Heart left ventricle (tissue), 16 donors: ENCODE results near the gene FOXP1. TPM values are rescaled to one million over a fixed set of nuclear protein-coding genes. Genes with fewer than 3 reads are reported as not detected.

Experiments used
- ATAC-seq, 4 donors: fragments of 200-7000 bp; cut with Tn5 transposase; one replicate each; pipeline ENCODE4 v1.9.1; 2020 to 2022; ENCODE audit warnings: moderate library complexity in 4 of 4, mild to moderate bottlenecking in 3 of 4, moderate number of reproducible peaks in 1 of 4
- DNase-seq, 5 donors: peaks; one replicate each; pipeline ENCODE4 v3.0.0-alpha.2; 2020
- H3K27ac ChIP-seq, 12 donors: fragments of 200-600 bp; sonication (generic) in 4 of 12; one replicate each; pipeline versions ENCODE4 v1.5.0 to v1.8.0; 2016 to 2022; ENCODE audit warnings: mild to moderate bottlenecking in 2 of 12
- H3K27me3 ChIP-seq, 9 donors: fragments of 200-600 bp; sonication (generic) in 2 of 9; one replicate each; pipeline versions ENCODE4 v1.5.1 to v1.8.0; 2016 to 2022; ENCODE audit warnings: mild to moderate bottlenecking in 3 of 9
- H3K36me3 ChIP-seq, 9 donors: fragments of 200-600 bp; sonication (generic) in 2 of 9; one replicate each; pipeline versions ENCODE4 v1.5.0 to v1.8.0; 2018 to 2022; ENCODE audit warnings: mild to moderate bottlenecking in 2 of 9
- H3K4me1 ChIP-seq, 12 donors: fragments of 200-600 bp; sonication (generic) in 4 of 12; one replicate each; pipeline versions ENCODE4 v1.5.0 to v1.8.0; 2016 to 2022; ENCODE audit warnings: mild to moderate bottlenecking in 3 of 12
- H3K4me3 ChIP-seq, 12 donors: fragments of 200-600 bp; sonication (generic) in 4 of 12; one replicate each; pipeline versions ENCODE4 v1.5.0 to v1.8.0; 2017 to 2022; ENCODE audit warnings: mild to moderate bottlenecking in 9 of 12, moderate library complexity in 4 of 12
- H3K9me3 ChIP-seq, 12 donors: fragments of 200-600 bp; sonication (generic) in 4 of 12; one replicate each; pipeline versions ENCODE4 v1.5.0 to v1.8.0; 2016 to 2022; ENCODE audit warnings: mild to moderate bottlenecking in 1 of 12
- CTCF ChIP-seq, 12 donors: fragments of 200-600 bp; sonication (generic) in 4 of 12; IDR thresholded peaks; one replicate each; pipeline versions ENCODE4 v1.5.0 to v1.8.0; 2018 to 2022; ENCODE audit warnings: antibody characterized with exemption in 12 of 12, mild to moderate bottlenecking in 5 of 12
- POLR2A ChIP-seq, 2 donors: fragments of 450-650 bp; IDR thresholded peaks; one replicate each; pipeline ENCODE4 v1.6.1; 2017; ENCODE audit warnings: antibody characterized with exemption in 2 of 2, mild to moderate bottlenecking in 2 of 2, moderate library complexity in 2 of 2
- WGBS, 4 donors: extraction: QIAGEN DNeasy Blood & Tissue Kit in 2 of 4; methylation state at CpG; one replicate each; pipeline versions ENCODE4 v1.1.5 to v1.1.7; 2013 to 2018; 5-methylcytosine and 5-hydroxymethylcytosine counted together
- intact Hi-C, 10 donors: fragments of 100-400 bp; cut with DNase I; formaldehyde crosslinking; loops; one replicate each; pipeline versions ENCODE4 v1.11.1 to v1.14.2; 2022
- polyA plus RNA-seq, 2 donors: library from polyadenylated mRNA; stranded (reverse); fragments of 200-250 nt; gene quantifications; one replicate each; pipeline ENCODE4 v1.2.3, GENCODE V29; 2013
- total RNA-seq, 9 donors: library from RNA; depleted of rRNA in 2 of 9; stranded (reverse); fragments of >200 nt in 2 of 9; fragmentation: NEBNext Ultra II Directional in 3 of 9; extraction: Animal tissue kit (Norgen Biotek cat#: 25700) in 3 of 9; gene quantifications; one replicate each; pipeline versions ENCODE4 v1.1.0 to v1.2.4, GENCODE V29; 2016 to 2023
- donor health status: ischemic (EF 13 %, LVEDD 7.1; RV severe dilation, severe dysfunction).
- donor health status: healthy with polysubstance abuse.
- donor health status: DM: no; HTN: yes; CAD: no.
- donor health status: DM: no; HTN: no; CAD: no.
- donor health status: ischemic (EF 25% LVEDD 6.9; RV normal size, moderate dysfunction).
- donor health status: ischemic (EF 25% LVEDD 5.7; RV mildly dilated, moderate dysfunction).
- donor health status: healthy.
- donor health status: DM: yes; HTN: yes; CAD: no.
- donor health status: ischemic (EF 35%, LVEDD 5.7; RV mildly dilated, moderate dysfunction).
- donor health status: nonischemic (EF 11% LVEDD 7.7; RV severe dilation, severe dysfunction).
- donor health status: DM: yes; HTN: yes; CAD: no.
- donor health status: PGD.
- donor health status: ischemic (EF 29% LVEDD 5.4; RV normal size, mild dysfunction).
- donor health status: nonischemic (EF 23%, LVEDD 6.1; RV moderate dilation, normal function).

FOXP1 gene
- total and polyA plus RNA-seq, 11 donors: 14.9 to 67.8 (median 41.1) TPM

DNA sequence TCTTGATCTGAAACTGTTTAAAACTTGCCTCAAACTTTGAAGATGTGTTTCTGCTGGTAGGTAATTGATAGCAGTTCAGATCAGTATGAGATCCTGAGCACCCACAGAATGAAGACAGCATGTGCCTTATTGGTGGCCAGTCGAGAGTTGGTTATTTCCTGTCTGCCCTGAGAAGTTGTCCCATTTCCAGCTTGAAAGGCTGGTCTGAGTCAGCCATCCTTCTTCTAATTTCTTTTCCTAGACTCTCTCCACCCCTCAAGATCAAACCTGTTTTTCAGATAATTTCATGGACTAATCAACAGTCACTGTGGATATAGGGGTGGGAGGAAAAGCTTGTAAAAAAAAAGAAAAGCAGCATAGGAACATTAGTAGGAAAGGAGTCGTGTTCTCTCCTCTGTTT, 464.4 kb downstream of the FOXP1 start:
- ATAC-seq (peak in 1 of 4 donors; percentile 29), DNase-seq (no peak)
- intact Hi-C loops: no loop called here
- no peaks in the 10 kb centered on the region for H3K9me3 ChIP-seq
- H3K27ac ChIP-seq: peak overlapping the region in 4 of 12 donors; percentile 4 to 42 (median 12)
- H3K27me3 ChIP-seq: no peaks in the 10 kb centered on the region
- no peak overlapping the region for H3K4me3 ChIP-seq
- WGBS, 4 donors: 51 to 65% (median 61%) methylated on average over 2 of the region's 2 CpGs
- TF ChIP-seq CTCF (IDR thresholded peaks at IDR 0.05): no peak
- no peak for TF ChIP-seq POLR2A (IDR thresholded peaks at IDR 0.05)
- peaks cover 0 to 61% (median 40%) of the 10 kb centered on the region in 12 donors for H3K4me1 ChIP-seq
- H3K36me3 ChIP-seq: no peaks in the 10 kb centered on the region

DNA sequence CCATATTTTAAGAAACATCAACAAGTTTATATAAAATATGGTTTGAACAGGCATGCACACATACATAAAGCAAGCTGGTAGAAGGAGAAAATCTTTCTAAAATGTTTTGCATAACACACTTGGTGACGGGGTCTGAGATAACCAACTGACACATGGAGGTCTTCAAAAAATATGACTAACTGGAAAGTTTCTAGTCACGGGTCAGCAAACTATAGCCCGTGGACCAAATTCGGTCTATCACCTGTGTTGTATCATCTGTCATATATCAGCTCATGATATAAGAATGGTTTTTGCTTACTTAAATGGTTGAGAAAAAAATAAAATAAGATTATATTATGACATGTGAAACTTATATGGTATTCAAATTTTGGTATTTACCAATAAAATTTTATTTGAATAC, 465.1 kb downstream of the FOXP1 start:
- H3K9me3 ChIP-seq: no peaks in the 10 kb centered on the region
- WGBS, 4 donors: 60 to 73% (median 70%) methylated on average over 4 of the region's 4 CpGs
- H3K36me3 ChIP-seq: no peaks in the 10 kb centered on the region
- intact Hi-C loops: no loop called here
- no peaks in the 10 kb centered on the region for H3K27me3 ChIP-seq
- ATAC-seq (no peak), DNase-seq (no peak)
- TF ChIP-seq CTCF (IDR thresholded peaks at IDR 0.05) (no peak), POLR2A (IDR thresholded peaks at IDR 0.05) (no peak)
- peaks cover 0 to 57% (median 34%) of the 10 kb centered on the region in 12 donors for H3K4me1 ChIP-seq
- H3K27ac ChIP-seq: peak overlapping the region in 3 of 12 donors; percentile 5 to 42 (median 9)
- H3K4me3 ChIP-seq: no peak overlapping the region

GRCh38 chr3:71117572-71118247, 465.8 kb downstream of the FOXP1 start:
- Histone ChIP-seq H3K36me3 (no peaks in the 10 kb centered on the region), H3K4me1 (peaks cover 0 to 57% (median 33%) of the 10 kb centered on the region in 12 donors), H3K9me3 (no peaks in the 10 kb centered on the region), H3K27ac (peak overlapping the region in 2 of 12 donors; percentile 5 to 32), H3K4me3 (no peak overlapping the region), H3K27me3 (no peaks in the 10 kb centered on the region)
- 46 to 63% (median 53%) methylated on average over 7 of the region's 7 CpGs for WGBS, 4 donors
- DNase-seq: no peak
- intact Hi-C loops: no loop called here
- TF ChIP-seq POLR2A (IDR thresholded peaks at IDR 0.05) (no peak), CTCF (IDR thresholded peaks at IDR 0.05) (no peak)
- peak; percentile 43 to 79 (median 56) for ATAC-seq

DNA sequence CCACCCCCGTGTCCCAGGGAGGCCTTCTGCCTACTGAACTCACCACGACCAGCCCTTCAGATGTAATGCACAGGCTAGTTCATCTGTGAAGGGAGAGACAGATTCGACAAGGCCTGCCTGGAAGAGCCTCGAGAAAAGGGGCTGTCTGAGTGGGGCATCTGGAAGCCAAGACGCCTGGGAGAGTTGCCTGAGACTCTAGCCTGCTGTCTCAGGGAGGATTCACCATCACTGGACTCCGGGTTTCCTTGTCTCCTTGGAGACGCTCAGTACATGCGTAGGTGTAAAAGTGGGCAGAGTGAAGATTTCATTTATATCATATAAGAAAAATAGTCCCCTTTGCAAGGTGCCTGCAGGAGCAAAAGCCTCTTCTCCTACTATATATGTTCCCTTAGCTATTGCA, 468.9 kb downstream of the FOXP1 start:
- Histone ChIP-seq H3K4me1 (peaks cover 0 to 52% (median 35%) of the 10 kb centered on the region in 12 donors), H3K27ac (peak overlapping the region in 1 of 12 donors; percentile 71), H3K4me3 (no peak overlapping the region), H3K9me3 (no peaks in the 10 kb centered on the region), H3K27me3 (no peaks in the 10 kb centered on the region), H3K36me3 (peaks cover 0 to 27% (median 23%) of the 10 kb centered on the region in 9 donors)
- ATAC-seq (no peak), DNase-seq (no peak)
- intact Hi-C loops: no loop called here
- no peak for TF ChIP-seq CTCF (IDR thresholded peaks at IDR 0.05)
- no peak for TF ChIP-seq POLR2A (IDR thresholded peaks at IDR 0.05)
- 82 to 90% (median 85%) methylated on average over 7 to 8 of the region's 8 CpGs for WGBS, 4 donors
